ENCODE data around the gene CALHM4. TPM values are rescaled to one million over a fixed set of nuclear protein-coding genes. Genes with fewer than 3 reads are reported as not detected.

Gene CALHM4
- total RNA-seq, 1 donor from 2014 or later = not detected

DNA sequence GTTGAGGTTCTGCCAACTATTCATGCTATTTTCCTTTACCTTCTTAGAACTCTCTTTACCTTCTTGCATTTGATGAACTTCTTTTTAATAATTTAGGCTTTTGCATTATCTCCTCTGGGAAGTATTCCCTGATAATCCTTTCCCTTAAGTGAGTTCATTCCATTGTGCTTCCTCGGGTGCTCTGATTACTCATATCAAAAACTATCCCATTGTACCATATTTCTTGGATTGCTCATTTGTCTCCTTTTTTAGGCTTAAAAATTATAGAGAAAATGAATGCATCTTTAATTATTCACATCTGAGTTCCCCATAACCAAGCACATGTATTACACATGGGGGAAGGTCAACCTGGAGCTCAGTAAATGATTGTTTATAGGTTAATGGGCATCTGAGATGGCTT, 2.5 kb downstream of the CALHM4 start:
- H3K4me3 Mint-ChIP-seq (ENCODE audit: unreplicated experiment) = no peak overlapping the region
- no peak overlapping the region for H3K27ac Mint-ChIP-seq (ENCODE audit: unreplicated experiment)
- H3K36me3 Mint-ChIP-seq (ENCODE audit: low read depth) = no peaks in the 10 kb centered on the region
- H3K9me3 Mint-ChIP-seq (ENCODE audit: low read depth) = no peaks in the 10 kb centered on the region
- no peak for DNase-seq (ENCODE audit: low spot score)
- H3K27me3 Mint-ChIP-seq (ENCODE audit: low read depth) = peaks cover 3% of the 10 kb centered on the region
- peaks cover 12% of the 10 kb centered on the region for H3K4me1 Mint-ChIP-seq (ENCODE audit: low read depth)
- TF ChIP-seq, protein P1, sequence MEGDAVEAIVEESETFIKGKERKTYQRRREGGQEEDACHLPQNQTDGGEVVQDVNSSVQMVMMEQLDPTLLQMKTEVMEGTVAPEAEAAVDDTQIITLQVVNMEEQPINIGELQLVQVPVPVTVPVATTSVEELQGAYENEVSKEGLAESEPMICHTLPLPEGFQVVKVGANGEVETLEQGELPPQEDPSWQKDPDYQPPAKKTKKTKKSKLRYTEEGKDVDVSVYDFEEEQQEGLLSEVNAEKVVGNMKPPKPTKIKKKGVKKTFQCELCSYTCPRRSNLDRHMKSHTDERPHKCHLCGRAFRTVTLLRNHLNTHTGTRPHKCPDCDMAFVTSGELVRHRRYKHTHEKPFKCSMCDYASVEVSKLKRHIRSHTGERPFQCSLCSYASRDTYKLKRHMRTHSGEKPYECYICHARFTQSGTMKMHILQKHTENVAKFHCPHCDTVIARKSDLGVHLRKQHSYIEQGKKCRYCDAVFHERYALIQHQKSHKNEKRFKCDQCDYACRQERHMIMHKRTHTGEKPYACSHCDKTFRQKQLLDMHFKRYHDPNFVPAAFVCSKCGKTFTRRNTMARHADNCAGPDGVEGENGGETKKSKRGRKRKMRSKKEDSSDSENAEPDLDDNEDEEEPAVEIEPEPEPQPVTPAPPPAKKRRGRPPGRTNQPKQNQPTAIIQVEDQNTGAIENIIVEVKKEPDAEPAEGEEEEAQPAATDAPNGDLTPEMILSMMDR (IDR thresholded peaks at IDR 0.05) = no peak

DNA sequence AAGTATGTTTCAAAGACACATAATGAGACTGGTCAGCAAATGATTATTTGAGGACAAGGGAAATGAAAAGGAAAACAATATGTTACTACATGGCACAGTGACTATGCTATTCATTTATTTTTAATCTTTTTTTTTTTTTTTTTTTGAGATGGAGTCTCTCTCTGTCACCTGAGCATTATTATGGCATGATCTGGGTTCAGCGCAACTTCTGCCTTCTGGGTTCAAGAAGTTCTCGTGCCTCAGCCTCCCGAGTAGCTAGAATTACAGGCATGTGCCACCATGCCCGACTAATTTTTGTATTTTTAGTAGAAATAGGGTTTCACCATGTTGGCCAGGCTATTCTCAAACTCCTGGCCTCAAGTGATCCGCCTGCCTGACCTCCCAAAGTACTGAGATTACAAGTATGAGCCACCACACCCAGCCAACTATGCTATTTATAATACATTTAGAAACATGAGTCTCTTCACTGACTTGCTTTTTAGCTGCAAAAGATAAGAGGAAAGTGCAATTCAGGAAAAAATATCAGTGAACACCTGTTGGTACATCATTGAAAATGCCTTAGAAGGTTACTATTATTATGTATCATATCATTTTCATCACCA, 3.4 kb downstream of the CALHM4 start:
- TF ChIP-seq, protein P1 (IDR thresholded peaks at IDR 0.05) = no peak
- no peak overlapping the region for H3K27ac Mint-ChIP-seq (ENCODE audit: unreplicated experiment)
- H3K4me1 Mint-ChIP-seq (ENCODE audit: low read depth) = peaks cover 15% of the 10 kb centered on the region
- H3K27me3 Mint-ChIP-seq (ENCODE audit: low read depth) = peaks cover 3% of the 10 kb centered on the region
- no peaks in the 10 kb centered on the region for H3K36me3 Mint-ChIP-seq (ENCODE audit: low read depth)
- no peaks in the 10 kb centered on the region for H3K9me3 Mint-ChIP-seq (ENCODE audit: low read depth)
- no peak for DNase-seq (ENCODE audit: low spot score)
- H3K4me3 Mint-ChIP-seq (ENCODE audit: unreplicated experiment) = no peak overlapping the region

DNA sequence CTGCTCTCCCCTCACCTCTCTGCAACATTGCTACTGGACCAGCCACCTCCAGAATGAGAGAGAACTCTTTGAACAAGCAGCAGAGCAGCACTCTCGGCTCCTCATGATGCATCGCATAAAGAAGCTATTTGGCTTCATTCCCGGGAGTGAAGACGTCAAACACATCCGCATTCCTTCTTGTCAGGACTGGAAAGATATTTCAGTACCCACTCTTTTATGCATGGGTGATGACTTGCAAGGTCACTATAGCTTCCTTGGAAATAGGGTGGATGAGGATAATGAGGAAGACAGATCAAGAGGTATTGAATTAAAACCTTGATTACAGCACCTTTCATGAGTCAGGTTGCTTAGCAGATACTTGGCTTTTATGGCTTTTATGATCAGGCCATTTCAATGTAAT, 4.3 kb downstream of the CALHM4 start:
- no peak for DNase-seq (ENCODE audit: low spot score)
- H3K4me1 Mint-ChIP-seq (ENCODE audit: low read depth) = peaks cover 15% of the 10 kb centered on the region
- H3K9me3 Mint-ChIP-seq (ENCODE audit: low read depth) = no peaks in the 10 kb centered on the region
- TF ChIP-seq, protein P1 (IDR thresholded peaks at IDR 0.05) = no peak
- no peak overlapping the region for H3K4me3 Mint-ChIP-seq (ENCODE audit: unreplicated experiment)
- H3K27ac Mint-ChIP-seq (ENCODE audit: unreplicated experiment) = peak overlapping the region; percentile 84
- peaks cover 3% of the 10 kb centered on the region for H3K27me3 Mint-ChIP-seq (ENCODE audit: low read depth)
- H3K36me3 Mint-ChIP-seq (ENCODE audit: low read depth) = no peaks in the 10 kb centered on the region

DNA sequence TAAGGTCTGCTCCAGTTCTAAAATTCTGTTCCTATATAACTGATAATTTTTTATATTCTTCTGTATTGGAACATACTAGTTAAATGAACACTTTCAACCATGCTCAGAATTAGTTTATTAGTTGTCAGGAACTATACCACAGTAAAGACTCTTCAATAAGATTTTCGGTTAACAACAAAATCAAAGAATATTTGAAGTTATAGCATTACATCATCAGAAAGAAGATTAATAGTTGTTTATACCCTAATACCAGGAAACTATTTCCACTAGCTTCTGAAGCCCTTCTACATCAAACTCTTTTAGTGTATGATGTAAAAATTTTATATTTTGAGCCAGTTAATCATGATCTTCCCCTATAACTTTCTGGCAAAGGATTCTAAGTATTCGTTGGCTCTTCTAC, 6.6 kb downstream of the CALHM4 start:
- Mint-ChIP-seq H3K36me3 (ENCODE audit: low read depth) (no peaks in the 10 kb centered on the region), H3K27ac (ENCODE audit: unreplicated experiment) (no peak overlapping the region), H3K4me1 (ENCODE audit: low read depth) (peaks cover 15% of the 10 kb centered on the region), H3K27me3 (ENCODE audit: low read depth) (no peaks in the 10 kb centered on the region), H3K9me3 (ENCODE audit: low read depth) (no peaks in the 10 kb centered on the region), H3K4me3 (ENCODE audit: unreplicated experiment) (no peak overlapping the region)
- DNase-seq (ENCODE audit: low spot score) = no peak
- TF ChIP-seq, protein P1 (IDR thresholded peaks at IDR 0.05) = no peak

DNA sequence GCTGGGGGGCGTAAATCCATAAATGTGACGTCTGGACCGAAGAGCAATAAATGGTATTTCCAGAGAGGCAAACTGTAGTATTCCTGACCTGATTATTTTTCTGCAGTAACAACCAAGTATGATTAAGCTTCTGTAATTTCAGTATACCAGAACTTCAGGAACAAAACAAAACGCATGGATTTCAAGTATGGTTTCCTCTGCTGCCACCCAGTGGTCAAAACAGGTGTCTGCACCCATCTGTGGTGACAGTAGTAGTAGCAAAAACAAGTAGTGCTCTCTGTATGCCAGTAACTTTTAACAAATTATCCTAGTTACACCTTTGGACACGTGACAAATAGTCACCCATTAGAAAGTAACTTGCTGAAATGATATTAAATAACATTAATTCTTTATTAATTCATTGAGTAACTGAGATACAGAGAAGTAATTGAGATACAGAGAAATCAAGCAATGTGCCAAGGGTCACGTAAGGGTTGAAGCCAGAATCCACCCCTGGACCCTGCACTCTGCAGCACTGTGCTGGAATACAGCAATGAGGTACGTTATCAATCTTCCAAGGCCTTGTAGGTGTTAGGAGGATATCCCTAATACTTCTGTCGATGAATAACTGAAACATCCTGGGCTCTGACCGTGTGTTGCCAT, 7.9 kb downstream of the CALHM4 start:
- TF ChIP-seq, protein P1 (IDR thresholded peaks at IDR 0.05) = peak; percentile 93
- Mint-ChIP-seq H3K36me3 (ENCODE audit: low read depth) (no peaks in the 10 kb centered on the region), H3K27ac (ENCODE audit: unreplicated experiment) (no peak overlapping the region), H3K4me1 (ENCODE audit: low read depth) (peaks cover 13% of the 10 kb centered on the region), H3K4me3 (ENCODE audit: unreplicated experiment) (no peak overlapping the region), H3K27me3 (ENCODE audit: low read depth) (no peaks in the 10 kb centered on the region), H3K9me3 (ENCODE audit: low read depth) (no peaks in the 10 kb centered on the region)
- DNase-seq (ENCODE audit: low spot score) = no peak
